Stimulated activated naive CD4-positive, alpha-beta T cell treated with Interleukin-2 at 50 U/mL for 16 hours (primary cell): Measurements from ENCODE around the gene NOTUM.
A peak's percentile ranks its signal among the peaks of the same experiment; 100 is the strongest.
"Not testable (repeated sequence)": the region's sequence is repeated elsewhere in the genome, so short reads cannot be mapped to it uniquely, and the experiment has no call there.

Source experiments
- DNase-seq: peaks from one replicate; lab custom pipeline; 2025; lab: John Stamatoyannopoulos, UW

Gene NOTUM

DNA sequence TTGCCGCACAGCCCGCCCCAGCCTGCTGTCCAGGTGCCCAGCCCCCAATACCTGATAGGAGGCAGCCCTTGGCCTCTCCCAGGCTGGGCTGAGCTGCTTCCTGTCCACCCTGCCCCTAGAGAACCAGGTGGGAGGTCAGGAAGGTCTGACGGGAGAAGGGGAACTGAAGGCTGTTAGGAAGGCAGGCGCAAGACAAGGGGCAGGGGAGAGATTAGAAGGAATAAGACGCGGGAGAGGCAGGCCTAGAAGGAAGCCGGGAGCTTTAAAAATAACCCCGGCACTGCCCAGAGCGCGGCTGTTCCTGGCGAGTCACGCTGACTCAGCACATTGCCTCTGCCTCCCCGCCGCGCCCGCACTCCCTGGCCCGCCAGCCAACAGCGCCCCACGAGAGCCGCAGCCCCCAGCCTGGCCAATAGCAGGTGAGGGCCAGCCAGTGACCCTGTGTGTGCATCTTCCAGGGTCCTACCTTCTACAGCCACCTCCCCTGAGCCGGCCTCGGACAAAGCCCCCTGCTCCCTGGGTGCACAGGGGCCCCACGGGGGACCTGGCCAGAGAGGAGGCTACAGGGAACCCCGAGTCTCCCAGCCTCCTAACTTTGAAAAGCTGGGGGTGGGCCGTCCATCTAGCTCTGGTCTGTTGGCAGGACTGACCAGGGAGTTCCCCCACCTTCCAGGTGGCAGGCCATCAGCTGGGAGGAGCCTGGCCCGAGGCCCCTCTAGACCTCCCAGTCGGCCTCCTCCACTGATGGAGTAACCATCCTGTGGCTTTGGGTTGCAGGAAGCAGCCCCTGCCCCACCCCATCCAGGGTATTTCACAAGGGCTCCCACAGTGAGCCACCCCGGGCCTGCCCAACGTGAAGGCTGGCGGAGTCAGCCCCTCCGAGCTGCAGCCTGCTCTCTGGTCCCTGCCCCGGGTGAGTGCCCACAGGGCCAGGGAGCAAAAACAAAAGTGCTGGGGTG lies 37.4 kb downstream of the NOTUM start:
- no peak for DNase-seq

DNA sequence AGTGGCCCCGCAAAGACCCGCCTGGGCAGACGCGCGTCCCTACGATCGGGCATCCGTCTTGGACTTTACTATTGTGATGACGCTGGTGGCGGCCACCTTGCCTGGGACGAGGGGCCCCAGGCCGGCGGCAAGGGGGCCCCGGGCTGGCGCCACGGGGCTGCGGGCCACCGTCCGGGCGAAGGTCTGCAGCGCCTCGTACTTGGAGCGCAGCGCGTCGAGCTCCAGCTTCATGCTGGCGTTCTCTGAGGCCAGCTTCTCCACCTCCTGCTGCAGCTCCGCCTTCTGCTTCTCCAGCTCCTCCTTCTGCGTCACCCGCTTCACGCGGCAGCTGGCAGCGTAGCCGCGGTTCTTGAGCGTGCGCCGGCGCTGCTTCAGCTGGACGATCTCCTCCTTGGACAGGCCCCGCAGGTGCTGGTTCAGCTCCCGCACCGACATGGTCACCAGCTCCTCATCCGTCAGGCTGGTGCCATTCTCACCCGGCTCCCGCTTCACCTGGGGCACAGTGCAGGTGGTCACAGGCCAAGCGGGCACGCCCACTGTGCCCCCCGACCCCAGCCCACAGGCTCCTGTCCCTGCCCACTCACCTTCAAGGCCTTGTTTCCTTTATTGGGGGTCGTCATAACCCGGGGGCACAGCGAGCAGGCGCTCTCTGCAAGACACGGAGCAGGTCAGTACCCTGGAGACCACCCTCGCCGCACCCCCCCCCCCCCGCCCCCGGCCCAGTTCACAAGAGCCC lies 38.3 kb downstream of the NOTUM start:
- DNase-seq: no peak

GRCh38 chr17:81921996-81922565 lies 38.9 kb downstream of the NOTUM start:
- DNase-seq: no peak

- no peak for DNase-seq
Measured at GRCh38 chr17:81921537-81921862, 39.5 kb downstream of the NOTUM start.

- no peak for DNase-seq
Measured at GRCh38 chr17:81920612-81921536, 40.1 kb downstream of the NOTUM start.

- DNase-seq: no peak
Measured at GRCh38 chr17:81918832-81919545, 42.0 kb downstream of the NOTUM start.

- DNase-seq: not testable (repeated sequence)
Measured at GRCh38 chr17:81918333-81918669, 42.7 kb downstream of the NOTUM start.

DNA sequence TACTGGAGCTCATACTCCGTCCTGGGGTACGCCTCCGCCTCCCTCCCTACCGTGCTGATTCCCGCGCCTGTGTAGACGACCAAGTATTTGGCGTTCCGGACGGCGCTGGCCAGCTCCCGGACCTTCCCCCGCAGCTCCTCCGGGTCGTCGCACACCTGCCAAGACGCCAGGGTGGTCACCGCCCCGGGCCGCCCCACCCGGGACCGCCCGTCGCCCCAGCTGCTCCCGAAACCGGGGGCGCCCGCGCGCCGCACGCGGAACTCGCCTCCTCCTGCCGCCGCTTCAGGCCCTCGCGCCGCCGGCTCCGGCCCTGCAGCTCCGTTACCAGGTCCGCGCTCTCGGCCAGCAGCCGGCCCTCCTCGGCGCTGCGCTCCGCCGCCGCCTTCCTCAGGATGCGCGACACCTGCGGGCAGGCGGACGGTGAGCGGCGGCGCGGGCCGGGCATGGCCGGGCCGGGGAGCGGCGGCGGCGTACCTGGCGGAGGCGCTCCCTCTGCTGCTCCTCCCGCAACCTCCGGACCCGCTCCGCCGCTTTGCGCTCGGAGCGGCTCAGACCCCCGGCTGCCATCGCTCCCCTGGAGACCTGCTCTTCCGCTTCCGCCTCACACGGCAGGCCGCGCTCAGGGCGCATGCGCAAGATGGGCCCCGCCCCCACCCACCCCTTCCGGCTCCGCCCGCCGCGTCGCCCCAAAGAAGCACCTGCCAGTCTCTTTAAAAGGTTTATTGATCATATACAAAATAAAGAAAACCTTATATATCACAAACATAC lies 43.2 kb downstream of the NOTUM start, which contains the start of gene SIRT7:
SIRT7 (minus strand) TSS at position 612 of the 768 bp plus-strand sequence; CDS start at position 567, 45 bp downstream.
- DNase-seq: peak; percentile 73

- DNase-seq: no peak
Measured at GRCh38 chr17:81916234-81917001, 44.6 kb downstream of the NOTUM start.

- no peak for DNase-seq
Measured at GRCh38 chr17:81915331-81915730, 45.7 kb downstream of the NOTUM start.

GRCh38 chr17:81914103-81914850 lies 46.7 kb downstream of the NOTUM start:
- no peak for DNase-seq

DNA sequence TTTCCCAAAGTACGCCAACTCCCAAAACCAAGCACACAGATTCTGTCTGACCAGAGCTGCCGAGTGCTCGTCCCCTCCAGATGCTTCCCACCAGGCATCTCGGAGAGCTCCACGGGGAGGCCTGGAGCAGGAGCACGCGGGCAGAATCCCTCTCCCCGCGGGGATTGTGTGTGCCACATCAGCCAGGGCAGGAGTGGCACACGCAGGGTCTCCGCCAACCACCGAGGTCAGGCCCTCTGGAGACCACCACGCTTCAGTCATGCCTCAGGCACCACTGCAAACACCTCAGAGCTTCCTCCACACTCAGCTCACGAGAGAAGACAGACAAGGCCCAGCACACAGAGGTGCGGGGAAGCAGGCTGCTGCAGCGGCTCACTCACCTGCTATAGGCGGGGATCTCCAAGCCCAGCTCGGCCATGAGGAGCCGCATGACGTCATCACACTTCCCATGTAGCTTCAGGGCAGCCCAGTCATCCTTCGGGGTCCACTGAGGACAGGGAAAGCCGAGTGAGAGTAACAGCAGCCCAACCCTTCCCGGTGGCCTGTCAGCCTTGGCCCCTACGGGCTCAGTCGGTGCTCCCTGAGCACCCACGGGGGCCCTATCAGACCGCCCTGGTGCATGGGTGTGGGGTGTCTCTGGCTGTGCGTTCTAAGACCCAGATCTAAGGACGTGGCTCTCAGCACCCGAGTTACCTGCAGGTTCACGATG lies 47.4 kb downstream of the NOTUM start:
- no peak for DNase-seq

- no peak for DNase-seq
Measured at GRCh38 chr17:81912441-81913309, 48.3 kb downstream of the NOTUM start.

- DNase-seq: no peak
Measured at GRCh38 chr17:81911969-81912368, 49.0 kb downstream of the NOTUM start.

DNA sequence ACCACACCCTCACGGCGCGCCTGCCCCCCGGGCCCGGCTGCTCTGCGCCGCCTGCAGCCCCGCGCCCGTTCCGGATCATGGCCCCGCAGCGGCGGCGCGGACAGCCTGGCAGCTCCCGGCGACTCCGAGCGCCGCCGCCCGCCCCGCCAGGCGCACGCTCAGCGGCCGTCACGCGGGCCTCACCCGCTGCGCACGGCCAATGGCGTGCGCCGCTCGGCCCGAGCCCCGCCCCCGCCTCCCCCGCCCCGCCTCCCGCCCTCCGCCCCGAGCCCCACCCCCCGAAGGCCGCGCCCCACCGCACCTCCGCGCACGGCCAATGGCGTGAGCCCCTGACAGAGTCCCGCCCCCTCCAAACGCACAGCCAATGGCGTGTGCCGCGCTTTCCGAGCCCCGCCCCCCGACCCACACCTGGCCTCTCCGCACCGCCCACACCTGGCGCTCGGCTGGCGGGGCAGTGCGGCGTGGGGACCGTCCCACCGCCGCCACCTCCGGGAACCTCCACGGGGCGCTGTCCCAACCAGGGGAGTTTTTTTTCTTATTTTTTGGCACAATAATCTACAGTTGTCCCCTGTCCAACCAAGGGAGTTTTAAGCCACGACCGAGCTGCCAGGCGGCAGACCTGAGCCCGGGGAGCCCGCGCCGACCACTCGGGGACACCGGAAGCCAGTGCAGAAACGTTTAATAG lies 49.6 kb downstream of the NOTUM start, which contains the start of gene PCYT2:
PCYT2 (minus strand) TSS at position 123 of the 685 bp plus-strand sequence; CDS start at position 79, 44 bp downstream.
- DNase-seq: peak; percentile 89

DNA sequence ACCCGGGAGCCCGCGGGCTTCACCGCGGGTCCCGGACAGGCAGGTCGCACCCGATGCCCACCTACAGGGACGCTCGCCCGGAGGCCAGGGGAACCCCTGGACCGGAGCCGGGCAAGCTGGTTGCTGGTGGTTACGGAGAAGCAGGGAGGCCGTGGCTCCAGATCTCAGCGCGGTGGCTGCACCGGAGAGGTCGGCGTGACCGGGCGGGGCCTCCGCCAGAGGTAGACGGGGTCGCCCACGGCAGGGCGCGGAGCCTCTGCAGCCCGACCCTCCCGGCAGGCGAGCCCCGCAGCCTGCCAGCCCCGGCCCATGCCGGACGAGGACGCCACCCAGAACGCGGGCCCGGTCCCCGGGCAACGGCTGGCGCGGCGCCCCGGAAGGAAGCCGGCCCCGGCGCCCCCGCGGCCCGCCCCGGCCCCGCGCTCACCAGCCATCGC lies 50.1 kb downstream of the NOTUM start:
- DNase-seq: peak; percentile 32
